GM23248 (cell line): Measurements from ENCODE around the gene GALNT14. TPM values are rescaled to one million over a fixed set of nuclear protein-coding genes. Genes with fewer than 3 reads are reported as not detected.

Experiments
- DNase-seq: peaks from one replicate; pipeline ENCODE4 v3.0.0-alpha.2; 2015
- H2AFZ ChIP-seq: fragments of 200-600 bp; sonication (generic); 2 replicates; pipeline ENCODE4 v1.6.1; 2016; ENCODE audit warnings: antibody characterized with exemption
- H3F3A ChIP-seq: fragments of 200-600 bp; sonication (generic); 2 replicates; pipeline ENCODE4 v1.6.1; 2016; ENCODE audit warnings: mild to moderate bottlenecking, antibody characterized with exemption, mixed run types; ENCODE audit not compliant: insufficient read depth
- H3K27ac ChIP-seq: fragments of 200-600 bp; sonication (generic); 2 replicates; pipeline ENCODE4 v1.5.1; 2016; ENCODE audit warnings: mild to moderate bottlenecking
- H3K27me3 ChIP-seq: fragments of 200-600 bp; sonication (generic); replicated peaks from 2 replicates; pipeline ENCODE4 v1.6.1; 2016; ENCODE audit warnings: mild to moderate bottlenecking; ENCODE audit not compliant: insufficient read depth
- H3K36me3 ChIP-seq: fragments of 200-600 bp; sonication (generic); 2 replicates; pipeline ENCODE4 v1.6.1; 2016; ENCODE audit warnings: low read depth, mild to moderate bottlenecking
- H3K4me1 ChIP-seq: fragments of 200-600 bp; sonication (generic); 2 replicates; pipeline ENCODE4 v1.6.1; 2016; ENCODE audit warnings: mild to moderate bottlenecking; ENCODE audit not compliant: insufficient read depth
- H3K4me2 ChIP-seq: fragments of 200-600 bp; sonication (generic); one replicate; pipeline ENCODE4 v1.6.1; 2016; ENCODE audit warnings: mild to moderate bottlenecking; ENCODE audit not compliant: unreplicated experiment
- H3K4me3 ChIP-seq: fragments of 200-600 bp; sonication (generic); 2 replicates; pipeline ENCODE4 v1.5.1; 2016; ENCODE audit warnings: mild to moderate bottlenecking
- H3K79me2 ChIP-seq: fragments of 200-600 bp; sonication (generic); 2 replicates; pipeline ENCODE4 v1.6.1; 2016; ENCODE audit warnings: mild to moderate bottlenecking; ENCODE audit not compliant: insufficient read depth
- H3K9ac ChIP-seq: fragments of 200-600 bp; sonication (generic); 2 replicates; pipeline ENCODE4 v1.6.1; 2016; ENCODE audit warnings: mild to moderate bottlenecking
- H3K9me2 ChIP-seq: fragments of 200-600 bp; sonication (generic); 2 replicates; pipeline ENCODE4 v1.6.1; 2016; ENCODE audit warnings: mixed run types, mild to moderate bottlenecking, moderate library complexity; ENCODE audit not compliant: insufficient read depth
- H3K9me3 ChIP-seq: fragments of 200-600 bp; sonication (generic); one replicate; pipeline ENCODE4 v1.6.1; 2017; ENCODE audit warnings: low read depth
- H4K20me1 ChIP-seq: fragments of 200-600 bp; sonication (generic); 2 replicates; pipeline ENCODE4 v1.6.0; 2016; ENCODE audit not compliant: insufficient read depth
- EZH2 ChIP-seq: fragments of 200-600 bp; sonication (generic); IDR thresholded peaks from 2 replicates; pipeline ENCODE4 v1.6.1; 2018; ENCODE audit warnings: antibody characterized with exemption, mild to moderate bottlenecking; ENCODE audit not compliant: insufficient read depth, poor library complexity, severe bottlenecking
- EZH2phosphoT487 ChIP-seq: fragments of 200-600 bp; sonication (generic); IDR thresholded peaks from 2 replicates; pipeline ENCODE4 v1.6.1; 2018; ENCODE audit warnings: antibody characterized with exemption, moderate library complexity, mild to moderate bottlenecking, low read depth; ENCODE audit not compliant: insufficient read depth
- WGBS, 2 experiments: methylation state at CpG; one replicate each; pipeline ENCODE4 v1.1.6; 2015 to 2017; ENCODE audit warnings: low lambda C conversion rate in 2 of 2, low coverage in 1 of 2; ENCODE audit errors: missing lambda C conversion rate in 2 of 2; 5-methylcytosine and 5-hydroxymethylcytosine counted together
- in situ Hi-C: fragments of 300-500 bp; cut with MboI; formaldehyde crosslinking; loops from 2 replicates; pipeline ENCODE4 v1.15.0; 2020
- polyA plus RNA-seq: library from polyadenylated mRNA; unstranded; fragments of >200 nt; fragmentation: Nextera tagmentation; extraction: Ambion mirVana; gene quantifications from 2 replicates; pipeline ENCODE4 v1.2.1, GENCODE V29; 2016
- total RNA-seq: library from RNA; depleted of rRNA; stranded (reverse); fragments of >200 nt; shearing (Covaris generic); gene quantifications from 2 replicates; pipeline ENCODE4 v1.2.3, GENCODE V29; 2014

The GALNT14 gene
- total and polyA plus RNA-seq, 2 experiments from 2014 or later, result 3.2 to 3.5 TPM

DNA sequence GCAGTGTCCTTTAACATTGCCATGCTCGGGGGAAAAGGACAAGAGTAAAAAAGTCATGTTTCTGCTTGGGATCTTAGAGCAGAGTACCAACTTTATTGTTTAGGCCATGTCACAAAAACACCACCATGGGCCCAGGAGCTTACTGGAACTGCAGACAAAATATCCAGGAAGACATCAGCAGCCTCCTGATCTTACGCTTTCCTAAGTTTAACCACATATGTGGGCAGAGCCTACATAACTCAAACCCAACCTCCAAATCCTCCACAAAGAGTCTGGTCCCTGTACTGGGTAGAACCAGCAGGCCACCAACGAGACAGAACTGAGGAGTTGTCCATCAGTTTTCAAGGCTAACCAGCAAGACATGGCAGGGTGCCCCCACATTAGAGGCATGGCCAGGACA, 10.3 kb downstream of the GALNT14 start:
- no peaks in the 10 kb centered on the region for H3F3A ChIP-seq
- H3K4me1 ChIP-seq, result peaks cover 7% of the 10 kb centered on the region; the same call in 1 of the 2 replicates
- H2AFZ ChIP-seq, result no peak overlapping the region
- TF ChIP-seq EZH2phosphoT487 (no peak), EZH2 (no peak)
- H3K27ac ChIP-seq, result no peak overlapping the region
- WGBS, 2 experiments, result 60 to 66% methylated on average over 3 of the region's 3 CpGs
- no peaks in the 10 kb centered on the region for H3K36me3 ChIP-seq
- H3K9me3 ChIP-seq, result no peaks in the 10 kb centered on the region
- H3K27me3 ChIP-seq, result no peaks in the 10 kb centered on the region
- H4K20me1 ChIP-seq, result no peaks in the 10 kb centered on the region
- H3K9ac ChIP-seq, result no peak overlapping the region
- in situ Hi-C loops, result no loop called here
- H3K4me2 ChIP-seq, result no peak overlapping the region
- H3K9me2 ChIP-seq, result no peaks in the 10 kb centered on the region
- no peaks in the 10 kb centered on the region for H3K79me2 ChIP-seq
- DNase-seq, result no peak
- no peak overlapping the region for H3K4me3 ChIP-seq

DNA sequence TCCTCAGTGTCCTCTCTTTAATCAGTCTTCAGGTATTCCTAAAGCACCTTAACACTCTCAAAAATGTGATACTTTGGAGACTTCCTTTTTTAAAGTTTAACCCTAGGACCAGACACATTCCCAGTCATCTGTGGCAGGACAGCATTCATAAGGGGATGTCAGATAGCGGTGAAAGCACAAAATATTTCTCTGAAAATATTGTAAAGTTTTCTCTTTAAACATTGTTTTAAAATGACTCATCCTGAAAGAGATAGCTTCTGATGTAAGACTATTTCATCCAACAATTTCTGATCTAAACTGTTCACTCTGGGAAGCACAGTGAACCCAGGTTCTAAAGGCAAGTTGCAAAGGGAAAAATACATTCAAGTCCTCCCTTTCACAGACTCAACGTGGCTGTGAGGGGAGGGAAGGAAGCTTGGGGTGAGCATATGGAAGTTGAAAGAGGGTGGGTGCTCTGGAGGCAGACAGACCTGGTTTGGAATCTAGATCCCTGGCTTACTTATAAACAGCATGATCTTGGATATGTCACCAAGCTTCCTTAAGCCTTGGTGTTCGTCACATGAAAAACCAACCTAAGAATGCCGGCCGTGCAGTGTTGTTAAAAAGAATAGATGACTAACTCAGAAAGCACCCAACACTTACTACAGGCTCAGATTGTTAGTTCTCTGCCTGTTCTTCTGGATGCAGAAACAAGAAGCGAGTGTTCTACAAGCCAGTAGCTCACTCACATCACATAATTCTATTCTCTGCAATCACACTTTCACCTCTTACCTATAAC, 12.1 kb downstream of the GALNT14 start:
- H3K79me2 ChIP-seq, result no peaks in the 10 kb centered on the region
- peaks cover 7% of the 10 kb centered on the region; the same call in 1 of the 2 replicates for H3K4me1 ChIP-seq
- no peak overlapping the region for H3K9ac ChIP-seq
- in situ Hi-C loops, result no loop called here
- H2AFZ ChIP-seq, result no peak overlapping the region
- no peaks in the 10 kb centered on the region for H3F3A ChIP-seq
- H3K27ac ChIP-seq, result no peak overlapping the region
- TF ChIP-seq EZH2, result no peak
- TF ChIP-seq EZH2phosphoT487, result no peak
- H3K36me3 ChIP-seq, result no peaks in the 10 kb centered on the region
- peak; percentile 27 for DNase-seq
- 51 to 62% methylated on average over 6 of the region's 6 CpGs for WGBS, 2 experiments
- no peak overlapping the region for H3K4me2 ChIP-seq
- H3K9me2 ChIP-seq, result no peaks in the 10 kb centered on the region
- H4K20me1 ChIP-seq, result no peaks in the 10 kb centered on the region
- H3K27me3 ChIP-seq, result no peaks in the 10 kb centered on the region
- H3K9me3 ChIP-seq, result no peaks in the 10 kb centered on the region
- H3K4me3 ChIP-seq, result no peak overlapping the region

- in situ Hi-C loops, result no loop called here
These were observed 13.3 kb downstream of the GALNT14 start for GRCh38 chr2:31124904-31125303.

GRCh38 chr2:31122133-31122532, 16.1 kb downstream of the GALNT14 start:
- Histone ChIP-seq H3K9ac (no peak overlapping the region), H3K4me2 (no peak overlapping the region), H3K27me3 (0 out of 2 replicates have a peak, but pooled peaks cover 5% of the 10 kb centered on the region), H4K20me1 (no peaks in the 10 kb centered on the region), H3K79me2 (no peaks in the 10 kb centered on the region), H2AFZ (no peak overlapping the region), H3K9me3 (no peaks in the 10 kb centered on the region), H3K36me3 (no peaks in the 10 kb centered on the region), H3K4me1 (peaks cover 7% of the 10 kb centered on the region; the same call in 1 of the 2 replicates), H3K9me2 (no peaks in the 10 kb centered on the region), H3F3A (no peaks in the 10 kb centered on the region), H3K27ac (no peak overlapping the region), H3K4me3 (no peak overlapping the region)
- TF ChIP-seq EZH2phosphoT487 (no peak), EZH2 (no peak)
- no peak for DNase-seq
- in situ Hi-C loops, result no loop called here
- WGBS, 2 experiments, result 65 to 68% methylated on average over 9 of the region's 9 CpGs

More at GRCh38 chr2:31124904-31125303, 13.3 kb downstream of the GALNT14 start:
- Histone ChIP-seq H3K4me3 (no peak overlapping the region), H3K4me2 (no peak overlapping the region), H4K20me1 (no peaks in the 10 kb centered on the region), H3K27me3 (no peaks in the 10 kb centered on the region), H3K9me2 (no peaks in the 10 kb centered on the region), H2AFZ (no peak overlapping the region), H3K79me2 (no peaks in the 10 kb centered on the region), H3K36me3 (no peaks in the 10 kb centered on the region), H3K9ac (no peak overlapping the region), H3K27ac (no peak overlapping the region), H3F3A (no peaks in the 10 kb centered on the region), H3K4me1 (peaks cover 7% of the 10 kb centered on the region; the same call in 1 of the 2 replicates), H3K9me3 (no peaks in the 10 kb centered on the region)
- DNase-seq, result no peak
- WGBS, 2 experiments, result 76 to 77% methylated on average over 4 of the region's 4 CpGs
- TF ChIP-seq EZH2phosphoT487 (no peak), EZH2 (no peak)
